GM18507 (cell line): Measurements from ENCODE around the gene NOX3.
"Not testable (repeated sequence)": the region's sequence is repeated elsewhere in the genome, so short reads cannot be mapped to it uniquely, and the experiment has no call there.

Source experiments
- DNase-seq: peaks from one replicate; pipeline ENCODE4 v3.0.0; 2011; ENCODE audit warnings: low read depth; ENCODE audit not compliant: insufficient read length; ENCODE audit errors: extremely low spot score
- FAIRE-seq: peaks from 2 replicates; lab custom pipeline; 2011; peaks lifted over from hg19 to GRCh38; lab: Jason Lieb, UNC

The NOX3 gene

GRCh38 chr6:155455766-155456165 lies at the start of gene NOX3:
NOX3 (minus strand) TSS chr6:155455839; CDS start chr6:155455800, 39 bp downstream.
- no peak for FAIRE-seq
- DNase-seq, result no peak

- no peak for DNase-seq
- FAIRE-seq, result peak; percentile 44
These were observed 49.4 kb upstream of the NOX3 start for GRCh38 chr6:155504848-155505607.

- no peak for DNase-seq
- FAIRE-seq, result no peak
These were observed 46.8 kb upstream of the NOX3 start for GRCh38 chr6:155502393-155502792.

- no peak for DNase-seq
- FAIRE-seq, result no peak
These were observed 43.9 kb upstream of the NOX3 start for GRCh38 chr6:155499574-155499973.

GRCh38 chr6:155498370-155498769 lies 42.7 kb upstream of the NOX3 start:
- no peak for FAIRE-seq
- DNase-seq, result no peak

GRCh38 chr6:155497273-155497672 lies 41.6 kb upstream of the NOX3 start:
- no peak for FAIRE-seq
- DNase-seq, result no peak

- FAIRE-seq (no peak), DNase-seq (no peak)
These were observed 39.6 kb upstream of the NOX3 start for GRCh38 chr6:155495011-155495768.

GRCh38 chr6:155493694-155494143 lies 38.1 kb upstream of the NOX3 start:
- FAIRE-seq, result peak; percentile 83
- DNase-seq, result peak; percentile 7

- no peak for DNase-seq
- FAIRE-seq, result no peak
These were observed 37.5 kb upstream of the NOX3 start for GRCh38 chr6:155493026-155493693.

- FAIRE-seq, result no peak
- DNase-seq, result no peak
These were observed 36.6 kb upstream of the NOX3 start for GRCh38 chr6:155492061-155492735.

GRCh38 chr6:155491421-155491820 lies 35.8 kb upstream of the NOX3 start:
- DNase-seq (no peak), FAIRE-seq (no peak)

- FAIRE-seq, DNase-seq: not testable (repeated sequence)
These were observed 32.6 kb upstream of the NOX3 start for GRCh38 chr6:155488197-155488596.

GRCh38 chr6:155487371-155488130 lies 31.9 kb upstream of the NOX3 start:
- FAIRE-seq (no peak), DNase-seq (no peak)

GRCh38 chr6:155486721-155487294 lies 31.2 kb upstream of the NOX3 start:
- DNase-seq, result no peak
- FAIRE-seq, result no peak

- no peak for DNase-seq
- no peak for FAIRE-seq
These were observed 30.1 kb upstream of the NOX3 start for GRCh38 chr6:155485756-155486155.

GRCh38 chr6:155483858-155484257 lies 28.2 kb upstream of the NOX3 start:
- no peak for FAIRE-seq

GRCh38 chr6:155481215-155481614 lies 25.6 kb upstream of the NOX3 start:
- FAIRE-seq (no peak), DNase-seq (no peak)

More at GRCh38 chr6:155483858-155484257, 28.2 kb upstream of the NOX3 start:
- DNase-seq, result no peak

GRCh38 chr6:155473741-155474140 lies 18.1 kb upstream of the NOX3 start:
- FAIRE-seq, result no peak
- DNase-seq, result no peak

- DNase-seq (no peak), FAIRE-seq (no peak)
These were observed 17.2 kb upstream of the NOX3 start for GRCh38 chr6:155472886-155473285.
